AG04449 (cell line): ENCODE measurements around the gene SPACA4.

Experiments
- CTCF ChIA-PET: fragments of 350-600 bp; formaldehyde crosslinking; extraction: SDS; loops from one replicate; lab custom pipeline; 2021; ENCODE audit warnings: antibody characterized with exemption; lab: Yijun Ruan, JAX
- POLR2A ChIA-PET: fragments of 400-600, 350-600 bp; formaldehyde crosslinking; extraction: SDS; loops from one replicate; lab custom pipeline; 2020; ENCODE audit warnings: antibody characterized with exemption, inconsistent platforms; lab: Yijun Ruan, JAX
- DNase-seq: peaks from one replicate; pipeline ENCODE4 v3.0.0-alpha.2; 2010; ENCODE audit warnings: low read depth, low spot score
- H3K4me3 ChIP-seq: 2 replicates; pipeline ENCODE4 v1.5.1; 2011; ENCODE audit warnings: low read depth, mild to moderate bottlenecking, control low read depth, low read length
- CTCF ChIP-seq: IDR thresholded peaks from one replicate; pipeline ENCODE4 v1.5.1; 2011; ENCODE audit warnings: mild to moderate bottlenecking, moderate library complexity, low read length, control low read depth, inconsistent platforms; ENCODE audit not compliant: insufficient read depth; ENCODE audit errors: missing control alignments

Gene SPACA4

GRCh38 chr19:48634036-48634342, 27.4 kb downstream of the SPACA4 start:
- POLR2A ChIA-PET: interaction anchor here (0.8 to 2.7 kb wide), 3 partner anchors 10 to 332 kb away, joined by 3 to 17 read pairs (median 8); partner anchors contain the start of genes RPL18 and SPHK2
- TF ChIP-seq CTCF: no peak
- CTCF ChIA-PET: interaction anchor here (0.6 to 1.2 kb wide), 2 partner anchors 10 to 300 kb away, joined by 3 read pairs; no protein-coding TSS in a partner anchor
- H3K4me3 ChIP-seq: peak overlapping the region; percentile 42
- DNase-seq: no peak

GRCh38 chr19:48634424-48635262, 28.1 kb downstream of the SPACA4 start:
- no peak for TF ChIP-seq CTCF
- peak overlapping the region; percentile 42 for H3K4me3 ChIP-seq
- no peak for DNase-seq
- POLR2A ChIA-PET: interaction anchor here (0.8 to 2.7 kb wide), 3 partner anchors 11 to 331 kb away, joined by 3 to 17 read pairs (median 8); partner anchors contain the start of genes RPL18 and SPHK2
- CTCF ChIA-PET: interaction anchor here (0.6 kb wide), 1 partner anchor 11 kb away, joined by 3 read pairs; no protein-coding TSS in a partner anchor

- ChIA-PET POLR2A (no interaction called here), CTCF (interaction anchor here (1.3 kb wide), 1 partner anchor 10 kb away, joined by 5 read pairs; no protein-coding TSS in a partner anchor)
- no peak for TF ChIP-seq CTCF
- DNase-seq: no peak
- H3K4me3 ChIP-seq: peak overlapping the region; percentile 62
Observed at GRCh38 chr19:48635263-48635965, 28.9 kb downstream of the SPACA4 start.

GRCh38 chr19:48635966-48636858, 29.7 kb downstream of the SPACA4 start:
- CTCF ChIA-PET: interaction anchor here (1.3 kb wide), 1 partner anchor 9 kb away, joined by 5 read pairs; no protein-coding TSS in a partner anchor
- H3K4me3 ChIP-seq: peak overlapping the region; percentile 62
- no peak for TF ChIP-seq CTCF
- DNase-seq: no peak
- POLR2A ChIA-PET: no interaction called here

- H3K4me3 ChIP-seq: peak within 1 kb of the TSS; percentile 66
- DNase-seq: no peak
- TF ChIP-seq CTCF: peak; percentile 23
- CTCF ChIA-PET: interaction anchor here (0.8 to 1.3 kb wide), 2 partner anchors 8 to 9 kb away, joined by 3 to 5 read pairs; partner anchors contain the start of gene CA11
- POLR2A ChIA-PET: interaction anchor here (1.3 to 1.5 kb wide), 2 partner anchors 13 to 18 kb away, joined by 4 to 5 read pairs; partner anchors contain the start of genes RPL18 and SPHK2
Observed at GRCh38 chr19:48636859-48637448, 30.4 kb downstream of the SPACA4 start, which contains the start of gene DBP. TSS of gene DBP (minus strand) at chr19:48637379. CDS start at chr19:48636994, 385 bp downstream.
